Loucy (cell line): ENCODE results near the gene ADI1.

ENCODE experiments used
- CTCF ChIP-seq: fragments of 200-600 bp; sonication (generic); conservative IDR thresholded peaks from 2 replicates; pipeline ENCODE4 v1.5.1; 2014; ENCODE audit warnings: mild to moderate bottlenecking, antibody characterized with exemption, low read length
- EZH2phosphoT487 ChIP-seq: fragments of 200-600 bp; IDR thresholded peaks from 2 replicates; pipeline ENCODE4 v1.6.1; 2018; ENCODE audit warnings: antibody characterized with exemption, mild to moderate bottlenecking, moderate library complexity, borderline replicate concordance

- TF ChIP-seq CTCF: no peak
- no peak for TF ChIP-seq EZH2phosphoT487
Observed at GRCh38 chr2:3534251-3534814, 15.0 kb upstream of the ADI1 start.
